ENCODE results near the gene HOXB9.
A peak's percentile ranks its signal among the peaks of the same experiment; 100 is the strongest.

HOXB9 gene

GRCh38 chr17:48597778-48598631, 28.2 kb downstream of the HOXB9 start:
- FAIRE-seq: peak; percentile 37
- peak; percentile 69 for DNase-seq (ENCODE audit: low spot score)

- FAIRE-seq: no peak
- no peak for DNase-seq (ENCODE audit: low spot score)
Observed at GRCh38 chr17:48597528-48597777, 28.7 kb downstream of the HOXB9 start.

GRCh38 chr17:48596735-48597527, 29.2 kb downstream of the HOXB9 start:
- DNase-seq (ENCODE audit: low spot score) (no peak), FAIRE-seq (no peak)

GRCh38 chr17:48596000-48596734, 30.0 kb downstream of the HOXB9 start:
- FAIRE-seq: no peak
- no peak for DNase-seq (ENCODE audit: low spot score)

GRCh38 chr17:48595278-48595999, 30.7 kb downstream of the HOXB9 start:
- DNase-seq (ENCODE audit: low spot score) (no peak), FAIRE-seq (no peak)

GRCh38 chr17:48594538-48595277, 31.4 kb downstream of the HOXB9 start:
- FAIRE-seq (no peak), DNase-seq (ENCODE audit: low spot score) (no peak)

GRCh38 chr17:48593840-48594537, 32.2 kb downstream of the HOXB9 start:
- DNase-seq (ENCODE audit: low spot score): peak; percentile 68
- peak; percentile 2 for FAIRE-seq

GRCh38 chr17:48593126-48593829, 32.9 kb downstream of the HOXB9 start, which contains the start of gene HOXB5:
Gene HOXB5 (minus strand): TSS chr17:48593779. CDS start chr17:48593682, 97 bp downstream.
- DNase-seq (ENCODE audit: low spot score) (no peak), FAIRE-seq (no peak)

GRCh38 chr17:48592577-48592976, 33.6 kb downstream of the HOXB9 start:
- DNase-seq (ENCODE audit: low spot score) (no peak), FAIRE-seq (no peak)

GRCh38 chr17:48592057-48592514, 34.1 kb downstream of the HOXB9 start:
- no peak for FAIRE-seq
- no peak for DNase-seq (ENCODE audit: low spot score)

- no peak for DNase-seq (ENCODE audit: low spot score)
- FAIRE-seq: no peak
Observed at GRCh38 chr17:48591255-48592056, 34.7 kb downstream of the HOXB9 start.

- no peak for DNase-seq (ENCODE audit: low spot score)
- no peak for FAIRE-seq
Observed at GRCh38 chr17:48590607-48591161, 35.5 kb downstream of the HOXB9 start.

GRCh38 chr17:48589831-48590606, 36.1 kb downstream of the HOXB9 start, which contains the start of gene HOXB3:
Gene HOXB3 (minus strand): TSS chr17:48590241. CDS start chr17:48552474, 37,767 bp downstream.
- DNase-seq (ENCODE audit: low spot score): no peak
- FAIRE-seq: no peak

- DNase-seq (ENCODE audit: low spot score) (no peak), FAIRE-seq (no peak)
Observed at GRCh38 chr17:48589060-48589830, 36.9 kb downstream of the HOXB9 start.

- FAIRE-seq: no peak
- DNase-seq (ENCODE audit: low spot score): no peak
Observed at GRCh38 chr17:48588528-48588927, 37.6 kb downstream of the HOXB9 start.

GRCh38 chr17:48588074-48588415, 38.1 kb downstream of the HOXB9 start:
- DNase-seq (ENCODE audit: low spot score) (no peak), FAIRE-seq (no peak)
